B cell (primary cell): ENCODE results near the gene CBX7.

Experiments
- CTCF ChIP-seq: fragments of 200-600 bp; IDR thresholded peaks from one replicate; pipeline ENCODE4 v1.8.0; 2022; ENCODE audit warnings: antibody characterized with exemption, mild to moderate bottlenecking
- EZH2 ChIP-seq: IDR thresholded peaks from 2 replicates; pipeline ENCODE4 v1.6.1; 2012; ENCODE audit warnings: borderline replicate concordance, low read depth, mild to moderate bottlenecking, moderate library complexity, low read length; ENCODE audit not compliant: insufficient read depth, poor library complexity, severe bottlenecking

GRCh38 chr22:39171623-39172264 lies 19.3 kb upstream of the CBX7 start:
- TF ChIP-seq CTCF (no peak), EZH2 (no peak)
